RWPE2 (cell line): ENCODE data around the gene TLCD3A.
A peak's percentile ranks its signal among the peaks of the same experiment; 100 is the strongest.
"Not testable (repeated sequence)": the region's sequence is repeated elsewhere in the genome, so short reads cannot be mapped to it uniquely, and the experiment has no call there.

Experiments
- ATAC-seq: fragments of 200-7000 bp; cut with Tn5 transposase; 3 replicates; pipeline ENCODE4 v1.9.1; 2021; ENCODE audit warnings: low read depth
- DNase-seq: peaks from one replicate; pipeline ENCODE4 v3.0.0-alpha.2; 2020; ENCODE audit warnings: low spot score
- H3K27ac ChIP-seq: fragments of 450-650 bp; 2 replicates; pipeline ENCODE4 v1.5.1; 2017; ENCODE audit warnings: mild to moderate bottlenecking; ENCODE audit not compliant: poor library complexity, severe bottlenecking
- H3K27me3 ChIP-seq: fragments of 250-450 bp; sonication (Bioruptor Pico); 2 replicates; pipeline ENCODE4 v1.5.1; 2021; ENCODE audit warnings: mild to moderate bottlenecking, moderate library complexity; ENCODE audit not compliant: insufficient read depth, poor library complexity, severe bottlenecking
- H3K36me3 ChIP-seq: fragments of 250-450 bp; sonication (Bioruptor Pico); 2 replicates; pipeline ENCODE4 v1.5.1; 2020; ENCODE audit warnings: low read depth, mild to moderate bottlenecking, moderate library complexity
- H3K4me1 ChIP-seq: fragments of 250-450 bp; sonication (Bioruptor Pico); 2 replicates; pipeline ENCODE4 v1.5.1; 2021; ENCODE audit warnings: mild to moderate bottlenecking, moderate library complexity; ENCODE audit not compliant: insufficient read depth, poor library complexity, severe bottlenecking
- H3K4me3 ChIP-seq: fragments of 250-450 bp; sonication (Bioruptor Pico); 2 replicates; pipeline ENCODE4 v1.5.1; 2021; ENCODE audit warnings: mild to moderate bottlenecking, moderate library complexity; ENCODE audit not compliant: severe bottlenecking
- H3K9me3 ChIP-seq: fragments of 250-450 bp; sonication (Bioruptor Pico); 2 replicates; pipeline ENCODE4 v1.5.1; 2021; ENCODE audit warnings: mild to moderate bottlenecking, moderate library complexity; ENCODE audit not compliant: severe bottlenecking
- TF ChIP-seq, protein P1 (sequence below): fragments of 450-650 bp; IDR thresholded peaks from one replicate; pipeline ENCODE4 v1.5.1; 2017; ENCODE audit warnings: mild to moderate bottlenecking, moderate library complexity; ENCODE audit not compliant: poor library complexity, severe bottlenecking

Gene TLCD3A

DNA sequence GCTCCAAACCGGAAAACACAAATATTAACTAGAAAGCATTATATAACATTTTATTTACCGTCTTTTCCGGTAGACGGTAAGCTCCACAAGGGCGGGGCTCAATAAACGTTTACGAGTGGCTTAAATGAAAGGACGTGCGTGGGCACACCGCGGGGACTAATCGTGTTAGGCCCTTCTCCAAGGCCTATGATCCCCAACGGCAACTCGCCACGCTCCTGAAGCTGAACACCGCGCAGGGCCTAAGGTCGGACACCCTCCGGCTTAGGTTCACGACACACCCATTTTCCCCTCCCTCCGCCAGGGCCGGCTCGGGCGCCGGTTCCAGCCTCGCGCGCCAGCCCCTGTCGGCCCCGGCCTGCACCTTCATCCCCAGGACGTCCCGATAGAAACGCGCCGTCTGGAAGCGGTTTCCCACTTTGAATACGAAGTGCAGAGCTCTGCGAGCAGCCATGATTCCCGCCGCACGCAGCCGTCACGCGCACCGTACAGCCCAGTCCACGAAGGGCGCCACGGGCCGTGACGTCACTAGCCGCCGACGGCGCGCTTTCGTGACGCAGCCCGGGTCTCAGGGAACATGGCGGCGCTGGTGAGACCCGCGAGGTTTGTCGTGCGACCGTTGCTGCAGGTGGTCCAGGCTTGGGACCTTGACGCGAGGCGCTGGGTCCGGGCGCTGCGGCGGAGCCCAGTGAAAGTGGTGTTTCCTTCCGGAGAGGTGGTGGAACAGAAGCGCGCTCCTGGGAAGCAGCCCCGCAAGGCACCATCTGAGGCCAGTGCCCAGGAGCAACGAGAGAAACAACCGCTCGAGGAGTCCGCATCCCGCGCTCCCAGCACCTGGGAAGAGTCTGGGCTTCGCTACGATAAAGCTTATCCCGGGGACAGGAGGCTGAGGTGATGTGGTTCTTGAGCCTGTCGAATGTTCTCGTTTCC is 49.7 kb downstream of the TLCD3A start, which contains the start of the genes GLOD4 and MRM3:
GLOD4 (minus strand) TSS at position 476 of the 927 bp plus-strand sequence; CDS start at position 451, 25 bp downstream.
MRM3 (plus strand) TSS at position 549 of the 927 bp plus-strand sequence; CDS start at position 575, 26 bp downstream.
- no peaks in the 10 kb centered on the region for H3K9me3 ChIP-seq
- H3K4me3 ChIP-seq = peak within 1 kb of the TSS; percentile 76
- peak within 1 kb of the TSS; percentile 37 for H3K27ac ChIP-seq
- peak; percentile 85 for ATAC-seq
- H3K27me3 ChIP-seq = no peaks in the 10 kb centered on the region
- peaks cover 61% of the 10 kb centered on the region for H3K36me3 ChIP-seq
- DNase-seq = peak; percentile 81
- peaks cover 10% of the 10 kb centered on the region for H3K4me1 ChIP-seq
- TF ChIP-seq, protein P1, sequence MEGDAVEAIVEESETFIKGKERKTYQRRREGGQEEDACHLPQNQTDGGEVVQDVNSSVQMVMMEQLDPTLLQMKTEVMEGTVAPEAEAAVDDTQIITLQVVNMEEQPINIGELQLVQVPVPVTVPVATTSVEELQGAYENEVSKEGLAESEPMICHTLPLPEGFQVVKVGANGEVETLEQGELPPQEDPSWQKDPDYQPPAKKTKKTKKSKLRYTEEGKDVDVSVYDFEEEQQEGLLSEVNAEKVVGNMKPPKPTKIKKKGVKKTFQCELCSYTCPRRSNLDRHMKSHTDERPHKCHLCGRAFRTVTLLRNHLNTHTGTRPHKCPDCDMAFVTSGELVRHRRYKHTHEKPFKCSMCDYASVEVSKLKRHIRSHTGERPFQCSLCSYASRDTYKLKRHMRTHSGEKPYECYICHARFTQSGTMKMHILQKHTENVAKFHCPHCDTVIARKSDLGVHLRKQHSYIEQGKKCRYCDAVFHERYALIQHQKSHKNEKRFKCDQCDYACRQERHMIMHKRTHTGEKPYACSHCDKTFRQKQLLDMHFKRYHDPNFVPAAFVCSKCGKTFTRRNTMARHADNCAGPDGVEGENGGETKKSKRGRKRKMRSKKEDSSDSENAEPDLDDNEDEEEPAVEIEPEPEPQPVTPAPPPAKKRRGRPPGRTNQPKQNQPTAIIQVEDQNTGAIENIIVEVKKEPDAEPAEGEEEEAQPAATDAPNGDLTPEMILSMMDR = no peak

DNA sequence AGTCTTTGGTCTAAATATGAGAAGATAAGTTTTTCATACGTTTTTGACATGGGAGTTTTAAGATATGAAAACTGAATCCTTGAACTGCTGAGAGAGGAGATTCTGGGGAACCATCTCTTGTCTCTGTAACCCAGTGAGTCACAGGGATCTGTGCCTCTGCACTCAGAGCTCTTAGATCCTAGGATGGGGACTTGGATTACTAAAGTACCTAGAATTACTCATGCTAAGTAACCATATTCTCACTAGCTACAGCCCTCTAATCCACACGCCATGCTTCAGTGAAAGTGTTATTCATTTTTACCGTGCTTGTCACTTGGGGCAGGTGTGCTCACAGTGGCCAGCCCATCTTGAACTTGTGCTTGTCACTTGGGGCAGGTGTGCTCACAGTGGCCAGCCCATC is 51.7 kb downstream of the TLCD3A start:
- no peak for ATAC-seq
- peaks cover 57% of the 10 kb centered on the region for H3K36me3 ChIP-seq

DNA sequence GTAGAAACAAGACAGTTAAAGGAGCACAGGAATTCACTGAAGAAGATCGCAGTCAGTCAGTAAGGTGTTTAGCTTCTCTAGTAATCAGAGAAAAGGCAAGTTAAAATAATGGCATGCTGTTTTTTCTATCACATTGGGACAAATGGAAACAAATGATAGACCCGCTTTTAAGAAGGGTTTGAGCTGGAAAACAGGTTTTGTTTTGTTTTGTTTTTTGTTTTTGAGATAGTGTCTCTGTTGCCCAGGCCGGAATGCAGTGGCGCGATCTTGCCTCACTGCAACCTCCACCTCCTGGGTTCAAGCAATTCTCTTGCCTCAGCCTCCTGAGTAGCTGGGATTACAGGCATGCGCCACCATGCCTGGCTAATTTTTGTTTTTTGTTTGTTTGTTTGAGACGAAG is 53.5 kb downstream of the TLCD3A start:
- ATAC-seq, H3K4me3 ChIP-seq, H3K9me3 ChIP-seq, H3K27me3 ChIP-seq, DNase-seq, H3K27ac ChIP-seq: not testable (repeated sequence)
- peaks cover 50% of the 10 kb centered on the region for H3K36me3 ChIP-seq
- peaks cover 22% of the 10 kb centered on the region for H3K4me1 ChIP-seq

More for the DNA sequence above, 51.7 kb downstream of the TLCD3A start:
- Histone ChIP-seq H3K27ac (no peak overlapping the region), H3K9me3 (no peaks in the 10 kb centered on the region), H3K27me3 (no peaks in the 10 kb centered on the region), H3K4me1 (peaks cover 16% of the 10 kb centered on the region), H3K4me3 (no peak overlapping the region)
- no peak for DNase-seq
- TF ChIP-seq, protein P1 = no peak

DNA sequence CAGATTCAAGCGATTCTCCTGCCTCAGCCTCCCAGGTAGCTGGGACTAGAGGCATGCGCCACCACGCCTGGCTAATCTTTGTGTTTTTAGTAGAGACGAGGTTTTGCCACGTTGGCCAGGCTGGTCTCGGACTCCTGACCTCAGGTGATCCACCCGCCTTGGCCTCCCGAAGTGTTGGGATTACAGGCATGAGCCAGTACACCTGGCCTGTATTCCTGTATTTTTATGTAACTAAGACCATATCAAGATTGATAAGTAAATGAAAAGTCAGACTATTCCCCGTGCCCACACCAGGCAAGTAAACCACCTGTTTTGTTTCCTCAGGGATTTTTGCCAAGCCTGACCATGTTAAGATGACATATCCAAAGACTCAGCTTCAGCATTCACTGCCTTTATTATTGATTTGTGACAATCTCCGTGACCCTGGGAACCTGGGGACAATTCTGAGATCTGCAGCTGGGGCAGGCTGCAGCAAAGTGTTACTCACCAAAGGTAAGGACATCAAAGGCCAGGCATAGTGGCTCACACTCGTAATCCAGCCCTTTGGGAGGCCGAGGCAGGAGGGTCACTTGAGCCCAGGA is 55.3 kb downstream of the TLCD3A start:
- DNase-seq (no peak), ATAC-seq (no peak)
- Histone ChIP-seq H3K4me1 (peaks cover 22% of the 10 kb centered on the region), H3K36me3 (peaks cover 58% of the 10 kb centered on the region), H3K4me3 (no peak overlapping the region), H3K27me3 (no peaks in the 10 kb centered on the region), H3K9me3 (no peaks in the 10 kb centered on the region), H3K27ac (no peak overlapping the region)
- TF ChIP-seq, protein P1 = no peak

DNA sequence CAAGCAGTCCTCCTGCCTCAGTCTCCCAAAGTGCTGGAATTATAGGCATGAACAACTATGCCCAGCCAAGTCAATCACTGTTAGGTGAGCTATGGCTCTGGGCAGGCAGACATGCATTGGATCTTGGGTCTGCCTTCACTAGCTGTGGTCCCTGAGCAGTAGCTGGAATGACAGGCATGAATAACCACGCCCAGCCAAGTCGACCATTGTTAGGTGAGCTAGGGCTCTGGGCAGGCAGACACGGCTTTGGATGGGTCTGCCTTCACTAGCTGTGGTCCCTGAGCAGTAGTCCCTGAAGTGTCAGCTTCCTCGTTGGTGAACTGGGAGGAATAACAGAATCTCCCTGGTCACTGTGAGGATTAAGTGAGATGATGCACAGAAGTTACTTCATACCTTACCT is 56.2 kb downstream of the TLCD3A start:
- no peak for ATAC-seq
- H3K36me3 ChIP-seq = peaks cover 55% of the 10 kb centered on the region
- H3K27me3 ChIP-seq = no peaks in the 10 kb centered on the region

More for the DNA sequence above, 56.2 kb downstream of the TLCD3A start:
- Histone ChIP-seq H3K4me1 (peaks cover 16% of the 10 kb centered on the region), H3K4me3 (no peak overlapping the region), H3K27ac (peak overlapping the region; percentile 78), H3K9me3 (no peaks in the 10 kb centered on the region)
- no peak for DNase-seq
- TF ChIP-seq, protein P1 = no peak
